ENCODE results near the gene SLC25A33.
"Not testable (repeated sequence)": the region's sequence is repeated elsewhere in the genome, so short reads cannot be mapped to it uniquely, and the experiment has no call there.

SLC25A33 gene

GRCh38 chr1:9602794-9603167 lies 63.5 kb downstream of the SLC25A33 start:
- no peak for DNase-seq

- DNase-seq: no peak
These were observed 64.0 kb downstream of the SLC25A33 start for GRCh38 chr1:9603307-9603706.

- no peak for DNase-seq
These were observed 64.8 kb downstream of the SLC25A33 start for GRCh38 chr1:9603766-9604753.

- no peak for DNase-seq
These were observed 65.6 kb downstream of the SLC25A33 start for GRCh38 chr1:9604836-9605235.

GRCh38 chr1:9605946-9606455 lies 66.7 kb downstream of the SLC25A33 start:
- DNase-seq: no peak

- DNase-seq: no peak
These were observed 67.2 kb downstream of the SLC25A33 start for GRCh38 chr1:9606458-9606857.

- no peak for DNase-seq
These were observed 67.7 kb downstream of the SLC25A33 start for GRCh38 chr1:9606948-9607347.

- no peak for DNase-seq
These were observed 68.1 kb downstream of the SLC25A33 start for GRCh38 chr1:9607352-9607751.

GRCh38 chr1:9609998-9610397 lies 70.7 kb downstream of the SLC25A33 start:
- DNase-seq: no peak

- DNase-seq: no peak
These were observed 71.3 kb downstream of the SLC25A33 start for GRCh38 chr1:9610548-9610947.

GRCh38 chr1:9611716-9612115 lies 72.5 kb downstream of the SLC25A33 start:
- DNase-seq: no peak

- DNase-seq: no peak
These were observed 73.0 kb downstream of the SLC25A33 start for GRCh38 chr1:9612162-9612845.

- no peak for DNase-seq
These were observed 73.8 kb downstream of the SLC25A33 start for GRCh38 chr1:9612871-9613624.

GRCh38 chr1:9613625-9614299 lies 74.5 kb downstream of the SLC25A33 start:
- no peak for DNase-seq

GRCh38 chr1:9615316-9616063 lies 76.2 kb downstream of the SLC25A33 start:
- peak; percentile 88 for DNase-seq

GRCh38 chr1:9618909-9619679 lies 79.8 kb downstream of the SLC25A33 start:
- DNase-seq: no peak

- DNase-seq: no peak
These were observed 81.8 kb downstream of the SLC25A33 start for GRCh38 chr1:9621032-9621431.

- no peak for DNase-seq
These were observed 84.8 kb downstream of the SLC25A33 start for GRCh38 chr1:9624081-9624480.

- not testable (repeated sequence) for DNase-seq
These were observed 85.8 kb downstream of the SLC25A33 start for GRCh38 chr1:9625030-9625429.

GRCh38 chr1:9626201-9626608 lies 86.9 kb downstream of the SLC25A33 start:
- no peak for DNase-seq

Data from OCI-M1 (cell line).